Muscle layer of duodenum (tissue), 2 donors: ENCODE data around the gene PLEKHH1.
"Not testable (repeated sequence)": the region's sequence is repeated elsewhere in the genome, so short reads cannot be mapped to it uniquely, and the experiment has no call there.

Source experiments
- H3K27ac ChIP-seq: one replicate; pipeline ENCODE4 v1.7.0; 2013; ENCODE audit warnings: mild to moderate bottlenecking, low read length
- H3K27me3 ChIP-seq: one replicate; pipeline ENCODE4 v1.7.0; 2013; ENCODE audit warnings: low read depth, mild to moderate bottlenecking, control low read depth, low read length
- H3K36me3 ChIP-seq, 2 donors: one replicate each; pipeline ENCODE4 v1.7.0; 2013; ENCODE audit warnings: low read length in 2 of 2, control low read depth in 1 of 2, mild to moderate bottlenecking in 1 of 2; ENCODE audit not compliant: insufficient read depth in 2 of 2, control insufficient read depth in 1 of 2
- H3K4me1 ChIP-seq, 2 donors: one replicate each; pipeline ENCODE4 v1.7.0; 2013; ENCODE audit warnings: low read length in 2 of 2, mild to moderate bottlenecking in 2 of 2, control low read depth in 1 of 2, moderate library complexity in 1 of 2; ENCODE audit not compliant: insufficient read depth in 2 of 2, control insufficient read depth in 1 of 2
- H3K4me3 ChIP-seq, 2 donors: one replicate each; pipeline ENCODE4 v1.7.0; 2013; ENCODE audit warnings: low read length in 2 of 2, low read depth in 1 of 2, mild to moderate bottlenecking in 1 of 2
- H3K9me3 ChIP-seq, 2 donors: one replicate each; pipeline ENCODE4 v1.7.0; 2013; ENCODE audit warnings: low read length in 2 of 2, control low read depth in 1 of 2, mild to moderate bottlenecking in 1 of 2; ENCODE audit not compliant: control insufficient read depth in 1 of 2
- donor health status: healthy.

The PLEKHH1 gene

DNA sequence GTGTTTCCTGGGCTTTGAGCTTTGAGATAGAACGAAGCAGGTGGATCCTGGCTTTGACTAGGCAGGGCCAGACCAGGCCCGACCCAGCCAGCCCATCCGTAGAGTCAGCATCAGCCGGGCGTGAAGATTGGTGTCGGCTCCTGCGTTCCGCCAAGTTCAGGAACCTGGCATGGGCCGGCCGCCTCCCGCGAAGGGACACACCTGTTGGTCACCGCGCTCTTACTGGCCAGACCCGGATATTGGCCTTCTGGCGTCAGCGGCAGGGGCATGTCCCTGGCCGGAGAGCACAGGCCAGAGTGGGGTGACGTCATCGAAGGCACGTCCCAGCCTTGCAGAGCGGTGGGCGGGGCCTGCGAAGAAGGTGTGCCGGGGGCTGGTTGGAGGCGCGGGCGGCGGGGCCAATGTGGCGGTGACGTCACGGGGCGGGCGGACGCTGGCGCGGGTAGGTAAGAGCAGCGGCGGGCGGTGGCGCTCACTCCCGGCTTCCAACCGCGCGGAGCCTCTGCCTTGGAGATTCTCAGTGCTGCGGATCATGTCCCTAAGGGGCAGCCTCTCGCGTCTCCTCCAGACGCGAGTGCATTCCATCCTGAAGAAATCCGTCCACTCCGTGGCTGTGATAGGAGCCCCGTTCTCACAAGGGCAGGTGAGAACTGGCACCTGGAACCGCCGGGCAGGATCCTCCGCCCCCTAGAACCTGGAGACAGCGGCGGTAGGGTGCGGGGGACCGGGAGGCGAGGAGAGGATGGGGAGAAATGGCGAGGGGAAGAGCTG lies 86.5 kb downstream of the PLEKHH1 start, which contains the start of gene ARG2:
TSS of gene ARG2 (plus strand) at position 475 of the 771 bp plus-strand sequence. CDS start at position 533, 58 bp downstream.
- Histone ChIP-seq H3K4me3 (peak within 1 kb of the TSS; percentile 64 to 75), H3K36me3 (no peaks in the 10 kb centered on the region), H3K27me3 (no peaks in the 10 kb centered on the region), H3K9me3 (no peaks in the 10 kb centered on the region), H3K4me1 (peaks cover 6 to 26% of the 10 kb centered on the region in 2 donors), H3K27ac (peak within 1 kb of the TSS; percentile 74)

DNA sequence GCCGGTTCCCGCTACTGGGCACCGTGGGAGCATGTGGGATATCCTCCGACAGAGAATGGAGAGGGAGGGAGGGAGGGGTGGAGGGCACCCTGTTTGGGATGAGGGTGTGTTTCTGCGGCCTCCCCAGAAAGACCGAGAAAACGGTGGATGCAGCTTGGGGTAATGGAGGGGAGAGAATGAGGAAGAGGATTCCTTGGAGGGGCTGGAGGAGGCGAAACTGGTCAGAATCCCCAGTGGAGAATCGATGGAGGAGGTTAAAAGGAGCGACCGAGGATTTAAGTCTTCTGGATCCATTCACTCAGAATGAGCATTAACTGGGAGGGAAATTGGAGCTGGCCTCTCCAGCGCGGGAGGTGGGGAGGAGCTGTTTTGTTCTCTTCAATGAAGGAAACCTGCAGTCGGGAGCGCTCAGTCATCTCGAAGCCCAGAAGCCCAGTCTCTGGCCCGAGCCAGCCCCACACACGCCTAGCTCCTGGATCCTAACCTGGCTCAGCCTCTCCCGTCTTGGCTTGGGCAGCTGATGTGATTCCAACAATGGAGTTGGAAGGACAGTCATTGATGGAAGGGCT lies 87.2 kb downstream of the PLEKHH1 start:
- Histone ChIP-seq H3K4me3 (peak overlapping the region; percentile 64 to 75), H3K36me3 (no peaks in the 10 kb centered on the region), H3K27me3 (no peaks in the 10 kb centered on the region), H3K4me1 (peaks cover 6 to 26% of the 10 kb centered on the region in 2 donors), H3K27ac (no peak overlapping the region), H3K9me3 (no peaks in the 10 kb centered on the region)

DNA sequence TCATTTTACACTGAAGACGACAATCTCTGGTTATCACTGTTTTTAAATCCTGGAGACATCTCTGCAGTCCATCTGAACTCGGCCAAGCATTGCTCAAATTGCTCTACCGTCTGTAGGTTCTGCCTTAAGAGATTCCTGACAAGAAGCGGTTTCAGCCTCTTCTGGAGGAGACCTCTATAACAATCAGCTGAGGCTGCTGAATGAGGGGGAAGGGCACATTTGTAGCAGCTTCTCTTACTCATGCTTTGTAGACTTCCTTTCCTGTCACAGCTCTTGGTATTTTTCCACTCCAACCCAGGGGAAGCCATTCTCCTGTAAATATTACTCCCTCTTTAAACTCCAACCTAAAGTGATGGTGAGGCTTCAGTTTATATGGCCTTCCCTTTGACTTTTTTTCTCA lies 89.6 kb downstream of the PLEKHH1 start:
- Histone ChIP-seq H3K4me1 (peaks cover 6 to 26% of the 10 kb centered on the region in 2 donors), H3K9me3 (no peaks in the 10 kb centered on the region), H3K27me3 (no peaks in the 10 kb centered on the region), H3K36me3 (no peaks in the 10 kb centered on the region), H3K27ac (peak overlapping the region; percentile 64), H3K4me3 (no peak overlapping the region)

DNA sequence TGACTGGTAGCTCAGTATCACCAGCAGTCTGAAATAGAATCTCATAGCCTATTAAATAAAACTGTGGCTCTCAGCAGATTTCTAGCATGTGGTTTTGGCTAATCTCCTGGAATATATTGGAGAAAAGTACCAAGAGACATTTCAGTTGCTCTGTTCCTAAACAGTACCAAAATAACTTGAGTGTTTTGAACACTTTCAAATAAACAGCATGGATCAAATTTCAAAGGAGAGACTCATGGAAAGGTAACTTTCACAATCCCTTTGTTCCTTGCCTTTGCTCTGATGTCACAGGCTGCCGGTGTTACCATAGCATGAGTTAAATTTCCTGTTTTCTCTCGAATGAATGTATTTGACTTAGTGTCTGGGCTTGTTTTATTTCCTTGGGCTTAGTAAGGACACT lies 90.0 kb downstream of the PLEKHH1 start:
- H3K4me3 ChIP-seq, result no peak overlapping the region
- no peaks in the 10 kb centered on the region for H3K36me3 ChIP-seq
- H3K4me1 ChIP-seq, result peaks cover 6 to 26% of the 10 kb centered on the region in 2 donors
- H3K27me3 ChIP-seq, result no peaks in the 10 kb centered on the region
- H3K9me3 ChIP-seq, result no peaks in the 10 kb centered on the region
- H3K27ac ChIP-seq, result peak overlapping the region; percentile 64

DNA sequence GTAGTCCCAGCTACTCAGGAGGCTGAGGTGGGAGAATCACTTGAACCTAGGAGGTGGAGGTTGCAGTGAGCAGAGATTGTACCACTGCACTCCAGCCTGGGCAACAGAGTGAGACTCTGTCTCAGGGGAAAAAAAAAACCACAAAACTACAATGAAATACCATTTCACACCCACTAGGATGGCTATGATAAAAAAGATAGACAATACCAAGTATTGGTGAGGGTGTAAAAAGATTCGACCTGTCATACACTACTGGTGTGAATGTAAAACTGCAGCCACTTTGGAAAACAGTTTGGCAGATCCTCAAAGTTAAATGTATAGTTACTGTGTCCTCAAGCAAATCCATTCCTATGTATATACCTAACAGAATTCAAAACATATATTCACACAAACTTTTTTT lies 93.0 kb downstream of the PLEKHH1 start:
- H3K4me3 ChIP-seq, H3K27me3 ChIP-seq, H3K36me3 ChIP-seq, H3K9me3 ChIP-seq, H3K27ac ChIP-seq: not testable (repeated sequence)
- peaks cover 0 to 14% of the 10 kb centered on the region in 2 donors for H3K4me1 ChIP-seq

DNA sequence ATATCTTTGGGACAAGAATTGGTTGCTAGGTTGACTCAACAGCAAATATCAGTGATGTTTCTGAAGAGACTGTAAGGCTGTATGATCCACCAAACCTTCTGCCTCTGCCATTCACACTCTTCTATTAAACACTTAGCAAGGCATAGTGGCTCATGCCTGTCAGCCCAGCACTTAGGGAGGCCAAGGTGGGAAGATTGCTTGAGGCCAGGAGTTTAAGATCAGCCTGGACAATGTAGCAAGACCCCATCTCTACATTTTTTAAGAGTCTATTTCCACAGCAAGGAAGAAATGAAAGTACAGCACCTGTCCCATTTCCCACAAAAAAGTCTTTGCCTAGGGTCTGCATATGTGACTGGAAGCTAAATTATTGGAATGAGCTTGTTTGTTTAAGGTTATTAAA lies 94.4 kb downstream of the PLEKHH1 start:
- no peak overlapping the region for H3K27ac ChIP-seq
- no peaks in the 10 kb centered on the region for H3K9me3 ChIP-seq
- H3K36me3 ChIP-seq, result no peaks in the 10 kb centered on the region
- H3K27me3 ChIP-seq, result no peaks in the 10 kb centered on the region
- H3K4me3 ChIP-seq, result no peak overlapping the region
- peaks cover 0 to 9% of the 10 kb centered on the region in 2 donors for H3K4me1 ChIP-seq

DNA sequence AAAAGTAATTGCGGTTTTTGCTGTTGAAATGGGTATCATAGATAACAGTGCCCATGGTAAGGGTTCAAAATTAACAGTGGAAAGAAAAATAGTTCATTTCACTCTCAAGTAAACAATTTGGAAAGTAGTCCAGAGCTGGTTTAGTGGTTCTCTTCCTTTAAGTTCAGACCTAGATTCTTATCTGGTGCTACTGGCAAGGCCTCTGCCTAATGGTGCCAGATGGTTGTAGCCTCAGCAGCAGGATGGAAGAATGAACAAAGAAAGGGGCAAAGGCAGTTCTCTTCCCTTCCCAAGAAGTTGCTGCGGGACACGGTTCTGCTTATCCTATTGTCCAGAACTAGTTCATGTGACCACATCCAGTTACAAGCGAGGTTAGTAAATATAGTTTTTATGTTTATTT lies 97.1 kb downstream of the PLEKHH1 start:
- H3K27ac ChIP-seq, result no peak overlapping the region
- no peak overlapping the region for H3K4me3 ChIP-seq
- H3K9me3 ChIP-seq, result no peaks in the 10 kb centered on the region
- no peaks in the 10 kb centered on the region for H3K27me3 ChIP-seq
- no peaks in the 10 kb centered on the region for H3K36me3 ChIP-seq
- H3K4me1 ChIP-seq, result no peaks in the 10 kb centered on the region

DNA sequence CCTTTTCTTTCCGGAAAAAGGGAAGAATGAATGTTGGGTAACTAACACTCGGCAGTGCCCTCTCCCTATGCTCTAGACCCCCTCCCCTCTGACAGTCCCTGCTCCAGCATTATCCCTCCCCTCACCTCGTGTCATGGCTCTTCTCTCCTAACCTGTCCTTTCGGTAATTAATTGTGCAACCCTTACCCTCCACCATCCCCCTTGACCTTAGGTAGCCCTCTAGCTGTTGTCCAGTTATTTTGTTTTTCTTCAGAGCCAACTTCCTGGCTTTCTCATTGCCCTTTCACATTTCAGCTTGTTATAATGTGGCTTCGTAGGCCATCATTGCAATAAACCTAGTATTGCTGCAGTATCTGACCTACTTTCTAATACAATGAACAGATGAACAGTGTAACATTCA lies 97.8 kb downstream of the PLEKHH1 start:
- H3K4me1 ChIP-seq, result no peaks in the 10 kb centered on the region

DNA sequence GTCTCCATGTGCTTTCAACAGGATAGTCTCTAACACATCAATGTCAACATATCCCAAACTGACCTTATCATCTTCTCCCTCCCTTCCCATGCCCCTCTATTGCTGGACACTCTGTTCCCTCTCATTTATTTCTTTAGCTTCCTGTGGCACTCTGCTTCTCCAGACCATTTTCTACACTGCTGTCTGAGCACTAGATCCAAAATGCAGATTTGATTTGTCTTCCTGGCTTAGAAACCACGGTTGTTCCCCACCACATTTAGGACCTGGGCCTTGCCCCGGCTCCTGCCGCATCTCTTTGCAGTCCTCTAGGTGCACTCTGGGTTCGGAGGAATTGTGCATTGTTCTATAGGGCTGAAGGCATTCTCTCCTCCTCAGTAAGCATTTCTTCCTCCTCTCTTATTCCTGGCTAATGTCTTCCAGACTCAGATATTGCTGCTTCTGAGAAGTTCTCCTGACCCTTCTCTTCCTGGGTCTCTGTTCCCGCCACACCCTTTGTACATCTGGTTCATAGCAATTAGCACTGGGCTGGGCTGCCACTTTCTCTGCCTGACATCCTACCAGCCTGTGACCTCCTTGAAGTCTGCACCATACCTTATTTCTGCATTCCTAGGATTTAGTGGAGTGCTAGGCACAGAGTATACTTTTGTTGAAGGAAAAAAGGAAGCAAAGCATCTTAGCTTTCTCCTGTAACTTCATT lies 100.5 kb downstream of the PLEKHH1 start:
- Histone ChIP-seq H3K27ac (no peak overlapping the region), H3K4me1 (no peaks in the 10 kb centered on the region), H3K4me3 (no peak overlapping the region), H3K36me3 (no peaks in the 10 kb centered on the region), H3K27me3 (no peaks in the 10 kb centered on the region), H3K9me3 (no peaks in the 10 kb centered on the region)

More for the DNA sequence above, 97.8 kb downstream of the PLEKHH1 start:
- H3K36me3 ChIP-seq, result no peaks in the 10 kb centered on the region
- H3K9me3 ChIP-seq, result no peaks in the 10 kb centered on the region
- H3K27ac ChIP-seq, result no peak overlapping the region
- no peak overlapping the region for H3K4me3 ChIP-seq
- no peaks in the 10 kb centered on the region for H3K27me3 ChIP-seq

DNA sequence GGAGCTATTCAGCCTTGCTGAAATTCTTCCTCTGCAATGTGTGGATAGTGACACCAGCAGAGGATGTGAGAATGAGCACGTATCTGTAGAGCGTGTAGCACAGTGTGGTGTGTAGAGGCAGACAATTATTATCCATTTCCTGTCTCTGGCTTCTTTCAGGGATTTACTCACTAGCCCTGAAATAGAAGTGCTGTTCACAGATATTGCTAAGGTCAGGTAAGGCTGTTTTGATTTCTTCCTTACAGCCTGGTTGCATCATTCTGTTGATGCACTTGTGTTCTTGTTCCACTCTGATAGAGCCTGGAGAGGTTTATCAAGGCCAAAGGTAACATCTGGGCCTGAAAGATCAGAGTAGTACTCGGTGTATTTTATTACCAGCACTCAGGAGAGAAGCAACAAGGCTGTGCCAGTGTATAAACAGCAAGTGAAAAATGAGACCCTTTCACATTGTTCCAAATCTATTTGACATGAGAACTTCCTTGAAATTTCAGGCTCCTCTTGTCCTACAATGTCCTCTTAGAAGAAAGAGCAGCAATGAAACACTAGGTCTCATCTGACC lies 103.3 kb downstream of the PLEKHH1 start:
- Histone ChIP-seq H3K36me3 (no peaks in the 10 kb centered on the region), H3K27ac (no peak overlapping the region), H3K4me3 (no peak overlapping the region), H3K27me3 (no peaks in the 10 kb centered on the region), H3K4me1 (no peaks in the 10 kb centered on the region), H3K9me3 (no peaks in the 10 kb centered on the region)

DNA sequence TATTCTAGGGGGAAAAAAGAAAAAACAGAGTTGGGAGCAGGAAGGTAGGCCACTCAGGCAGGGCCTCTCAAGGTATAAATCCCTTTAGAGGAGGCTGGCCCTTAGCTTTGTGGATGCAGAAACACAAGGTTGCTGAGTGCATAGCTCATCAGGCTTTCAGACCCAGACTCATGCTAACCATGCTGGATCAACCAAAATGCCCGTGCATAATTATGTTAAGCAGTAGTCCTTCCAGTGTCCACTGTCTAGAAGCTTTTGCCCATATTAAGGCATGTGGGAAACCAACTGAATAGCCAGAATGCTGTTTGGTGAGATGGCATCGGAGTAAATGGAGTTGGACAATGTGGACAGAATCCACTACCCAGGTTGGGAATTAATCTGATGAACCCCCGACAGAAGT lies 105.6 kb downstream of the PLEKHH1 start:
- no peaks in the 10 kb centered on the region for H3K9me3 ChIP-seq
- H3K36me3 ChIP-seq, result no peaks in the 10 kb centered on the region
- H3K27ac ChIP-seq, result no peak overlapping the region
- no peaks in the 10 kb centered on the region for H3K4me1 ChIP-seq
- no peak overlapping the region for H3K4me3 ChIP-seq
- H3K27me3 ChIP-seq, result no peaks in the 10 kb centered on the region
